GM12878 (cell line): ENCODE data around the gene IFI6. TPM values are rescaled to one million over a fixed set of nuclear protein-coding genes. Genes with fewer than 3 reads are reported as not detected.

Experiments
- ATF2 ChIP-seq: IDR thresholded peaks from 2 replicates; pipeline ENCODE4 v1.6.1; 2012; ENCODE audit warnings: low read length, inconsistent platforms
- BCLAF1 ChIP-seq: fragments of 450-650 bp; IDR thresholded peaks from 2 replicates; pipeline ENCODE4 v1.6.1; 2017; ENCODE audit warnings: antibody characterized with exemption, mild to moderate bottlenecking, moderate library complexity
- E2F4 ChIP-seq: IDR thresholded peaks from 2 replicates; pipeline ENCODE4 v1.6.1; 2012; ENCODE audit warnings: low read depth, low read length, improper control_type of control experiment
- E2F8 ChIP-seq: fragments of 450-650 bp; IDR thresholded peaks from 2 replicates; pipeline ENCODE4 v1.6.1; 2018; ENCODE audit warnings: mild to moderate bottlenecking, low read depth, moderate library complexity; ENCODE audit not compliant: partially characterized antibody
- FOS ChIP-seq: IDR thresholded peaks from 3 replicates; pipeline ENCODE4 v1.6.1; 2011; ENCODE audit warnings: borderline replicate concordance; ENCODE audit not compliant: insufficient read length; ENCODE audit errors: extremely low read depth
- IRF3 ChIP-seq: fragments of 450-650 bp; IDR thresholded peaks from 2 replicates; pipeline ENCODE4 v1.6.1; 2014; ENCODE audit warnings: mild to moderate bottlenecking
- KLF5 ChIP-seq: fragments of 450-650 bp; IDR thresholded peaks from 2 replicates; pipeline ENCODE4 v1.6.1; 2014; ENCODE audit warnings: mild to moderate bottlenecking; ENCODE audit not compliant: partially characterized antibody
- NR2C1 ChIP-seq: fragments of 450-650 bp; IDR thresholded peaks from 2 replicates; pipeline ENCODE4 v1.6.1; 2017; ENCODE audit warnings: antibody characterized with exemption, mild to moderate bottlenecking, moderate library complexity
- PAX5 ChIP-seq: IDR thresholded peaks from 2 replicates; pipeline ENCODE4 v1.6.1; 2011; ENCODE audit warnings: low read depth, low read length, borderline replicate concordance
- POLR2A ChIP-seq: IDR thresholded peaks from 2 replicates; pipeline ENCODE4 v1.6.1; 2011; ENCODE audit warnings: low read depth, mild to moderate bottlenecking, low read length
- PRDM15 ChIP-seq: fragments of 450-650 bp; formaldehyde crosslinking; IDR thresholded peaks from 2 replicates; pipeline ENCODE4 v1.4.0; 2020; ENCODE audit warnings: mild to moderate bottlenecking, moderate library complexity
- RFX5 ChIP-seq: IDR thresholded peaks from 2 replicates; pipeline ENCODE4 v1.6.1; 2011; ENCODE audit warnings: low read depth, low read length, improper control_type of control experiment
- SIN3A ChIP-seq: IDR thresholded peaks from 2 replicates; pipeline ENCODE4 v1.6.1; 2012; ENCODE audit warnings: low read depth, low read length, improper control_type of control experiment
- polyA plus RNA-seq, 11 experiments: library from polyadenylated mRNA; depleted of rRNA in 4 of 11; unstranded in 6 of 11; stranded (reverse) in 5 of 11; fragments of >200 nt; fragmentation: Nextera tagmentation in 4 of 11; fragmentation: Illumina TruSeq in 1 of 11; extraction: Ambion mirVana in 4 of 11; extraction: Trizol in 1 of 11; gene quantifications; 1 replicate in 1 of 11; 2 replicates in 10 of 11; pipeline versions ENCODE4 v1.2.1 to v1.2.3, GENCODE V29; 2011 to 2016; ENCODE audit warnings: inconsistent platforms in 2 of 11, missing spikeins in 2 of 11, low read depth in 1 of 11
- total RNA-seq, 4 experiments: library from RNA; depleted of rRNA in 3 of 4; stranded (reverse); fragments of >200 nt in 3 of 4; fragmentation: Illumina TruSeq in 1 of 4; extraction: Trizol in 1 of 4; gene quantifications; 2 replicates each; pipeline versions ENCODE4 v1.2.1 to v1.2.3, GENCODE V29; 2013 to 2021
- TF ChIP-seq, protein P1 (sequence below): fragments of 450-650 bp; IDR thresholded peaks from 2 replicates; pipeline ENCODE4 v1.6.1; 2016; ENCODE audit warnings: mild to moderate bottlenecking

IFI6 gene
- total and polyA plus RNA-seq, 10 of the 15 experiments (the other 5 are each of a cell fraction or from before 2014, with no cell fraction given), result 5.6 to 123 (median 69.0) TPM

- TF ChIP-seq, protein P1, sequence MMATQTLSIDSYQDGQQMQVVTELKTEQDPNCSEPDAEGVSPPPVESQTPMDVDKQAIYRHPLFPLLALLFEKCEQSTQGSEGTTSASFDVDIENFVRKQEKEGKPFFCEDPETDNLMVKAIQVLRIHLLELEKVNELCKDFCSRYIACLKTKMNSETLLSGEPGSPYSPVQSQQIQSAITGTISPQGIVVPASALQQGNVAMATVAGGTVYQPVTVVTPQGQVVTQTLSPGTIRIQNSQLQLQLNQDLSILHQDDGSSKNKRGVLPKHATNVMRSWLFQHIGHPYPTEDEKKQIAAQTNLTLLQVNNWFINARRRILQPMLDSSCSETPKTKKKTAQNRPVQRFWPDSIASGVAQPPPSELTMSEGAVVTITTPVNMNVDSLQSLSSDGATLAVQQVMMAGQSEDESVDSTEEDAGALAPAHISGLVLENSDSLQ, result no peak
- TF ChIP-seq E2F8 (no peak), ATF2 (no peak), NR2C1 (no peak), SIN3A (no peak), PAX5 (0 out of 2 replicates have a peak, but pooled peaks have one; percentile 16), KLF5 (peak; percentile 48), FOS (no peak), E2F4 (no peak), PRDM15 (CRISPR knock-in tag) (no peak), POLR2A (peak; percentile 73), RFX5 (no peak), BCLAF1 (no peak), IRF3 (no peak)
Measured at GRCh38 chr1:27662707-27663393, 9.1 kb downstream of the IFI6 start (continued).
